ENCODE data around the gene BRICD5.

- TF ChIP-seq, protein P1, sequence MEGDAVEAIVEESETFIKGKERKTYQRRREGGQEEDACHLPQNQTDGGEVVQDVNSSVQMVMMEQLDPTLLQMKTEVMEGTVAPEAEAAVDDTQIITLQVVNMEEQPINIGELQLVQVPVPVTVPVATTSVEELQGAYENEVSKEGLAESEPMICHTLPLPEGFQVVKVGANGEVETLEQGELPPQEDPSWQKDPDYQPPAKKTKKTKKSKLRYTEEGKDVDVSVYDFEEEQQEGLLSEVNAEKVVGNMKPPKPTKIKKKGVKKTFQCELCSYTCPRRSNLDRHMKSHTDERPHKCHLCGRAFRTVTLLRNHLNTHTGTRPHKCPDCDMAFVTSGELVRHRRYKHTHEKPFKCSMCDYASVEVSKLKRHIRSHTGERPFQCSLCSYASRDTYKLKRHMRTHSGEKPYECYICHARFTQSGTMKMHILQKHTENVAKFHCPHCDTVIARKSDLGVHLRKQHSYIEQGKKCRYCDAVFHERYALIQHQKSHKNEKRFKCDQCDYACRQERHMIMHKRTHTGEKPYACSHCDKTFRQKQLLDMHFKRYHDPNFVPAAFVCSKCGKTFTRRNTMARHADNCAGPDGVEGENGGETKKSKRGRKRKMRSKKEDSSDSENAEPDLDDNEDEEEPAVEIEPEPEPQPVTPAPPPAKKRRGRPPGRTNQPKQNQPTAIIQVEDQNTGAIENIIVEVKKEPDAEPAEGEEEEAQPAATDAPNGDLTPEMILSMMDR (IDR thresholded peaks at IDR 0.05 in 8 of 11, conservative IDR thresholded peaks at IDR 0.05 in 3 of 11) = no peak
- TF ChIP-seq POLR2A (IDR thresholded peaks at IDR 0.05) (no peak), POLR2AphosphoS5 (IDR thresholded peaks at IDR 0.05) (peak in 2 of 3 donors; percentile 20 to 43)
These were observed 21.7 kb upstream of the BRICD5 start for GRCh38 chr16:2232094-2232990.
